ENCODE measurements around the gene PRDM12.

GRCh38 chr9:130699047-130699446 is 34.7 kb downstream of the PRDM12 start:
- TF ChIP-seq, protein P1, sequence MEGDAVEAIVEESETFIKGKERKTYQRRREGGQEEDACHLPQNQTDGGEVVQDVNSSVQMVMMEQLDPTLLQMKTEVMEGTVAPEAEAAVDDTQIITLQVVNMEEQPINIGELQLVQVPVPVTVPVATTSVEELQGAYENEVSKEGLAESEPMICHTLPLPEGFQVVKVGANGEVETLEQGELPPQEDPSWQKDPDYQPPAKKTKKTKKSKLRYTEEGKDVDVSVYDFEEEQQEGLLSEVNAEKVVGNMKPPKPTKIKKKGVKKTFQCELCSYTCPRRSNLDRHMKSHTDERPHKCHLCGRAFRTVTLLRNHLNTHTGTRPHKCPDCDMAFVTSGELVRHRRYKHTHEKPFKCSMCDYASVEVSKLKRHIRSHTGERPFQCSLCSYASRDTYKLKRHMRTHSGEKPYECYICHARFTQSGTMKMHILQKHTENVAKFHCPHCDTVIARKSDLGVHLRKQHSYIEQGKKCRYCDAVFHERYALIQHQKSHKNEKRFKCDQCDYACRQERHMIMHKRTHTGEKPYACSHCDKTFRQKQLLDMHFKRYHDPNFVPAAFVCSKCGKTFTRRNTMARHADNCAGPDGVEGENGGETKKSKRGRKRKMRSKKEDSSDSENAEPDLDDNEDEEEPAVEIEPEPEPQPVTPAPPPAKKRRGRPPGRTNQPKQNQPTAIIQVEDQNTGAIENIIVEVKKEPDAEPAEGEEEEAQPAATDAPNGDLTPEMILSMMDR (IDR thresholded peaks at IDR 0.05; ENCODE audit: control extremely low read depth in 1 of 3, insufficient read depth in 1 of 3, low read depth in 1 of 3, low read length in 3 of 3), result no peak
- TF ChIP-seq GTF2F1 (IDR thresholded peaks at IDR 0.05; ENCODE audit: borderline replicate concordance, low read depth, low read length) (no peak), TEAD4 (IDR thresholded peaks at IDR 0.05; ENCODE audit: low read depth, low read length) (no peak), TAF1 (IDR thresholded peaks at IDR 0.05; ENCODE audit: low read depth, low read length) (no peak), RAD21 (IDR thresholded peaks at IDR 0.05 in 1 of 2, conservative IDR thresholded peaks at IDR 0.05 in 1 of 2; ENCODE audit: low read depth in 2 of 2, low read length in 2 of 2) (no peak), YY1 (IDR thresholded peaks at IDR 0.05; ENCODE audit: low read depth, low read length) (no peak), POLR2AphosphoS5 (IDR thresholded peaks at IDR 0.05; ENCODE audit: low read depth, low read length) (no peak), POLR2A (IDR thresholded peaks at IDR 0.05; ENCODE audit: control extremely low read depth in 1 of 2, low read depth in 2 of 2, low read length in 2 of 2) (no peak), JUN (IDR thresholded peaks at IDR 0.05; ENCODE audit: low read depth, low read length) (no peak), SP4 (IDR thresholded peaks at IDR 0.05; ENCODE audit: low read length) (no peak)
